T-helper 1 cell treated with Interleukin-12 subunit alpha and Interleukin-12 subunit beta and Interleukin-4 antibody, amounts not matched to agents 30 μg/mL and 1 μg/mL, for 36 hours (primary cell): Measurements from ENCODE around the gene HIP1R.
"Not testable (repeated sequence)": the region's sequence is repeated elsewhere in the genome, so short reads cannot be mapped to it uniquely, and the experiment has no call there.

ENCODE experiments used
- H3K27ac Mint-ChIP-seq: one replicate; pipeline ENCODE4 v1.8.0; 2021; ENCODE audit warnings: mild to moderate bottlenecking, mixed read lengths
- H3K27me3 Mint-ChIP-seq: one replicate; pipeline ENCODE4 v1.8.0; 2021; ENCODE audit warnings: low read depth, mixed read lengths
- H3K36me3 Mint-ChIP-seq: one replicate; pipeline ENCODE4 v1.8.0; 2021; ENCODE audit warnings: low read depth, mixed read lengths
- H3K4me1 Mint-ChIP-seq: one replicate; pipeline ENCODE4 v1.8.0; 2021; ENCODE audit warnings: low read depth, mixed read lengths
- H3K4me3 Mint-ChIP-seq: one replicate; pipeline ENCODE4 v1.8.0; 2021; ENCODE audit warnings: mild to moderate bottlenecking, moderate library complexity, mixed read lengths
- H3K9me3 Mint-ChIP-seq: one replicate; pipeline ENCODE4 v1.8.0; 2021; ENCODE audit warnings: mixed read lengths

HIP1R gene

GRCh38 chr12:122868471-122869177 is 33.4 kb downstream of the HIP1R start:
- Mint-ChIP-seq H3K9me3 (no peaks in the 10 kb centered on the region), H3K27ac (no peak overlapping the region), H3K36me3 (peaks cover 47% of the 10 kb centered on the region), H3K27me3 (no peaks in the 10 kb centered on the region), H3K4me1 (peaks cover 30% of the 10 kb centered on the region), H3K4me3 (no peak overlapping the region)

GRCh38 chr12:122869207-122869973 is 34.1 kb downstream of the HIP1R start:
- Mint-ChIP-seq H3K36me3 (peaks cover 50% of the 10 kb centered on the region), H3K4me1 (peaks cover 38% of the 10 kb centered on the region), H3K9me3 (no peaks in the 10 kb centered on the region), H3K27ac (no peak overlapping the region), H3K27me3 (no peaks in the 10 kb centered on the region), H3K4me3 (no peak overlapping the region)

- Mint-ChIP-seq H3K4me3 (no peak overlapping the region), H3K27ac (no peak overlapping the region), H3K36me3 (peaks cover 47% of the 10 kb centered on the region)
These were observed 35.0 kb downstream of the HIP1R start for GRCh38 chr12:122870163-122870842.

GRCh38 chr12:122870867-122871664 is 35.8 kb downstream of the HIP1R start:
- Mint-ChIP-seq H3K36me3 (peaks cover 43% of the 10 kb centered on the region), H3K27ac (no peak overlapping the region), H3K9me3 (no peaks in the 10 kb centered on the region), H3K4me1 (peaks cover 45% of the 10 kb centered on the region), H3K27me3 (no peaks in the 10 kb centered on the region), H3K4me3 (no peak overlapping the region)

More at GRCh38 chr12:122870163-122870842, 35.0 kb downstream of the HIP1R start:
- Mint-ChIP-seq H3K9me3 (no peaks in the 10 kb centered on the region), H3K27me3 (no peaks in the 10 kb centered on the region), H3K4me1 (peaks cover 39% of the 10 kb centered on the region)

GRCh38 chr12:122871851-122872780 is 36.9 kb downstream of the HIP1R start:
- Mint-ChIP-seq H3K9me3 (no peaks in the 10 kb centered on the region), H3K4me1 (peaks cover 54% of the 10 kb centered on the region), H3K27me3 (no peaks in the 10 kb centered on the region), H3K36me3 (peaks cover 42% of the 10 kb centered on the region), H3K4me3 (peak overlapping the region; percentile 78), H3K27ac (peak overlapping the region; percentile 73)

- H3K27me3 Mint-ChIP-seq = peaks cover 3% of the 10 kb centered on the region
These were observed 37.6 kb downstream of the HIP1R start for GRCh38 chr12:122872815-122873361.

GRCh38 chr12:122873540-122873939 is 38.3 kb downstream of the HIP1R start:
- Mint-ChIP-seq H3K4me1 (peaks cover 61% of the 10 kb centered on the region), H3K27me3 (peaks cover 3% of the 10 kb centered on the region), H3K4me3 (no peak overlapping the region), H3K27ac (no peak overlapping the region), H3K9me3 (no peaks in the 10 kb centered on the region), H3K36me3 (peaks cover 44% of the 10 kb centered on the region)

More at GRCh38 chr12:122872815-122873361, 37.6 kb downstream of the HIP1R start:
- Mint-ChIP-seq H3K36me3 (peaks cover 42% of the 10 kb centered on the region), H3K4me3 (no peak overlapping the region), H3K27ac (no peak overlapping the region), H3K9me3 (no peaks in the 10 kb centered on the region), H3K4me1 (peaks cover 59% of the 10 kb centered on the region)

- Mint-ChIP-seq H3K9me3 (no peaks in the 10 kb centered on the region), H3K4me3 (no peak overlapping the region), H3K27me3 (peaks cover 3% of the 10 kb centered on the region), H3K27ac (no peak overlapping the region), H3K36me3 (peaks cover 39% of the 10 kb centered on the region), H3K4me1 (peaks cover 65% of the 10 kb centered on the region)
These were observed 38.8 kb downstream of the HIP1R start for GRCh38 chr12:122874081-122874480.

- H3K9me3 Mint-ChIP-seq = no peaks in the 10 kb centered on the region
- peaks cover 35% of the 10 kb centered on the region for H3K36me3 Mint-ChIP-seq
- H3K4me3 Mint-ChIP-seq = peak overlapping the region; percentile 18
- no peak overlapping the region for H3K27ac Mint-ChIP-seq
- peaks cover 8% of the 10 kb centered on the region for H3K27me3 Mint-ChIP-seq
- H3K4me1 Mint-ChIP-seq = peaks cover 80% of the 10 kb centered on the region
These were observed 40.4 kb downstream of the HIP1R start for GRCh38 chr12:122875590-122876220.

GRCh38 chr12:122876281-122876680 is 41.0 kb downstream of the HIP1R start:
- peaks cover 39% of the 10 kb centered on the region for H3K36me3 Mint-ChIP-seq
- not testable (repeated sequence) for H3K27ac Mint-ChIP-seq, H3K9me3 Mint-ChIP-seq

GRCh38 chr12:122876731-122877130 is 41.5 kb downstream of the HIP1R start:
- H3K27me3 Mint-ChIP-seq = peaks cover 11% of the 10 kb centered on the region
- H3K4me3 Mint-ChIP-seq = no peak overlapping the region
- H3K4me1 Mint-ChIP-seq = peaks cover 77% of the 10 kb centered on the region
- H3K9me3 Mint-ChIP-seq = no peaks in the 10 kb centered on the region
- H3K36me3 Mint-ChIP-seq = peaks cover 40% of the 10 kb centered on the region
- H3K27ac Mint-ChIP-seq = no peak overlapping the region

More at GRCh38 chr12:122876281-122876680, 41.0 kb downstream of the HIP1R start:
- peaks cover 82% of the 10 kb centered on the region for H3K4me1 Mint-ChIP-seq
- H3K4me3 Mint-ChIP-seq = not testable (repeated sequence)
- H3K27me3 Mint-ChIP-seq = peaks cover 11% of the 10 kb centered on the region

GRCh38 chr12:122878780-122879612 is 43.7 kb downstream of the HIP1R start:
- no peak overlapping the region for H3K4me3 Mint-ChIP-seq
- peaks cover 19% of the 10 kb centered on the region for H3K27me3 Mint-ChIP-seq
- peaks cover 40% of the 10 kb centered on the region for H3K36me3 Mint-ChIP-seq
- H3K9me3 Mint-ChIP-seq = peaks cover 5% of the 10 kb centered on the region
- H3K4me1 Mint-ChIP-seq = peaks cover 63% of the 10 kb centered on the region
- peak overlapping the region; percentile 41 for H3K27ac Mint-ChIP-seq
